Neuronal stem cell (in vitro differentiated cells): ENCODE measurements around the gene UBTF.

ENCODE experiments used
- DNase-seq: peaks from one replicate; pipeline ENCODE4 v3.0.0-alpha.2; 2013; ENCODE audit warnings: low spot score
- H2AFZ ChIP-seq: one replicate; pipeline ENCODE4 v1.6.1; 2013; ENCODE audit warnings: mild to moderate bottlenecking, low read length, inconsistent platforms
- H2AK5ac ChIP-seq: 2 replicates; pipeline ENCODE4 v1.6.1; 2013; ENCODE audit warnings: low read depth, mild to moderate bottlenecking, inconsistent platforms, low read length, moderate library complexity, mixed read lengths
- H2BK120ac ChIP-seq: 2 replicates; pipeline ENCODE4 v1.6.1; 2013; ENCODE audit warnings: low read depth, mild to moderate bottlenecking, inconsistent platforms, low read length, moderate library complexity, mixed read lengths
- H2BK12ac ChIP-seq: one replicate; pipeline ENCODE4 v1.6.1; 2013; ENCODE audit warnings: low read length, inconsistent platforms
- H2BK15ac ChIP-seq: 2 replicates; pipeline ENCODE4 v1.6.1; 2013; ENCODE audit warnings: mild to moderate bottlenecking, low read length, inconsistent platforms, mixed read lengths
- H2BK5ac ChIP-seq: one replicate; pipeline ENCODE4 v1.6.1; 2013; ENCODE audit warnings: inconsistent platforms, mild to moderate bottlenecking, low read length, moderate library complexity
- H3K14ac ChIP-seq: one replicate; pipeline ENCODE4 v1.6.1; 2013; ENCODE audit warnings: low read length, inconsistent platforms
- H3K18ac ChIP-seq: 2 replicates; pipeline ENCODE4 v1.6.1; 2013; ENCODE audit warnings: low read length, inconsistent platforms
- H3K23ac ChIP-seq: 2 replicates; pipeline ENCODE4 v1.6.1; 2013; ENCODE audit warnings: low read depth, mild to moderate bottlenecking, mixed read lengths, low read length, inconsistent platforms; ENCODE audit not compliant: poor library complexity
- H3K27ac ChIP-seq: replicated peaks from 3 replicates; pipeline ENCODE4 v1.5.1; 2013; ENCODE audit warnings: low read length, inconsistent platforms
- H3K27me3 ChIP-seq, 3 experiments: 2 replicates each; pipeline ENCODE4 v1.6.1; 2013; ENCODE audit warnings: low read length in 3 of 3, mild to moderate bottlenecking in 2 of 3, inconsistent platforms in 1 of 3, low read depth in 1 of 3, mixed read lengths in 1 of 3, moderate library complexity in 1 of 3; ENCODE audit not compliant: control insufficient read depth in 3 of 3, insufficient read depth in 3 of 3
- H3K36me3 ChIP-seq, 2 donors: replicated peaks in 1 of 2; 2 replicates each; pipeline ENCODE4 v1.6.1; 2013; ENCODE audit warnings: low read length in 2 of 2; ENCODE audit not compliant: control insufficient read depth in 2 of 2, insufficient read depth in 2 of 2
- H3K4ac ChIP-seq: 2 replicates; pipeline ENCODE4 v1.6.1; 2013; ENCODE audit warnings: inconsistent platforms, mild to moderate bottlenecking, low read length, moderate library complexity
- H3K4me1 ChIP-seq, 2 donors: 1 replicate in 1 of 2; 2 replicates in 1 of 2; pipeline ENCODE4 v1.6.1; 2013; ENCODE audit warnings: low read length in 2 of 2, low read depth in 1 of 2; ENCODE audit not compliant: control insufficient read depth in 2 of 2, insufficient read depth in 1 of 2
- H3K4me2 ChIP-seq: one replicate; pipeline ENCODE4 v1.6.1; 2013; ENCODE audit warnings: mild to moderate bottlenecking, low read length, inconsistent platforms; ENCODE audit not compliant: insufficient read depth, poor library complexity, severe bottlenecking
- H3K4me3 ChIP-seq, 2 donors: 2 replicates each; pipeline ENCODE4 v1.5.1; 2013; ENCODE audit warnings: low read length in 2 of 2, mild to moderate bottlenecking in 2 of 2, inconsistent platforms in 1 of 2, moderate library complexity in 1 of 2
- H3K79me1 ChIP-seq: one replicate; pipeline ENCODE4 v1.6.1; 2013; ENCODE audit warnings: low read depth, mild to moderate bottlenecking, inconsistent platforms, low read length, moderate library complexity
- H3K9ac ChIP-seq: one replicate; pipeline ENCODE4 v1.6.1; 2013; ENCODE audit warnings: mild to moderate bottlenecking, low read depth, low read length, inconsistent platforms; ENCODE audit not compliant: poor library complexity
- H3K9me3 ChIP-seq, 2 donors: replicated peaks in 1 of 2; 2 replicates each; pipeline versions ENCODE3 to v1.6.1; 2013; ENCODE audit warnings: low read length in 2 of 2, mild to moderate bottlenecking in 2 of 2, inconsistent platforms in 1 of 2, low read depth in 1 of 2, mixed read lengths in 1 of 2, moderate library complexity in 1 of 2; ENCODE audit not compliant: control insufficient read depth in 2 of 2, insufficient read depth in 1 of 2
- H4K8ac ChIP-seq: one replicate; pipeline ENCODE4 v1.6.1; 2013; ENCODE audit warnings: low read depth, mild to moderate bottlenecking, inconsistent platforms, low read length, moderate library complexity
- H4K91ac ChIP-seq: one replicate; pipeline ENCODE4 v1.6.1; 2013; ENCODE audit warnings: low read length, low read depth, mild to moderate bottlenecking, inconsistent platforms; ENCODE audit not compliant: poor library complexity
- WGBS, 2 donors: extraction: QIAGEN DNeasy Blood & Tissue Kit; methylation state at CpG; one replicate each; pipeline ENCODE4 v1.1.7; 2013; ENCODE audit warnings: missing lambda C conversion rate in 2 of 2, mixed read lengths in 1 of 2; ENCODE audit not compliant: insufficient read length in 2 of 2, insufficient replicate concordance in 1 of 2; ENCODE audit errors: extremely low coverage in 2 of 2; 5-methylcytosine and 5-hydroxymethylcytosine counted together

UBTF gene

GRCh38 chr17:44191369-44191768 is 28.1 kb downstream of the UBTF start:
- Histone ChIP-seq H2AFZ (no peak overlapping the region), H2AK5ac (no peak overlapping the region), H3K9ac (no peak overlapping the region), H3K27ac (peak overlapping the region; percentile 40), H3K9me3 (no peaks in the 10 kb centered on the region), H3K79me1 (peaks cover 13% of the 10 kb centered on the region), H3K27me3 (no peaks in the 10 kb centered on the region), H3K23ac (no peak overlapping the region), H2BK5ac (no peak overlapping the region), H3K14ac (no peak overlapping the region), H3K4me2 (no peak overlapping the region), H4K91ac (no peak overlapping the region), H3K4me3 (no peak overlapping the region), H2BK120ac (no peak overlapping the region), H3K36me3 (peaks cover 41 to 69% of the 10 kb centered on the region in 2 donors), H3K4me1 (peaks cover 0 to 3% of the 10 kb centered on the region in 2 donors), H4K8ac (no peak overlapping the region), H2BK15ac (no peak overlapping the region), H3K4ac (no peak overlapping the region), H3K18ac (no peak overlapping the region), H2BK12ac (no peak overlapping the region)
- no CpG with 5 or more reads among the region's 5 CpGs for WGBS, 2 donors
- DNase-seq = no peak

- no peak for DNase-seq
- Histone ChIP-seq H4K8ac (no peak overlapping the region), H3K4ac (no peak overlapping the region), H3K36me3 (peaks cover 37 to 60% of the 10 kb centered on the region in 2 donors), H2AK5ac (no peak overlapping the region), H3K27ac (no peak overlapping the region), H2BK120ac (no peak overlapping the region), H3K9ac (no peak overlapping the region), H3K9me3 (no peaks in the 10 kb centered on the region), H3K14ac (no peak overlapping the region), H3K79me1 (peaks cover 13% of the 10 kb centered on the region), H3K27me3 (no peaks in the 10 kb centered on the region), H2BK15ac (no peak overlapping the region), H3K4me1 (peaks cover 0 to 3% of the 10 kb centered on the region in 2 donors), H2BK12ac (no peak overlapping the region), H3K18ac (no peak overlapping the region), H3K23ac (no peak overlapping the region), H4K91ac (no peak overlapping the region), H3K4me3 (no peak overlapping the region), H2AFZ (no peak overlapping the region), H3K4me2 (no peak overlapping the region), H2BK5ac (no peak overlapping the region)
- no CpG with 5 or more reads among the region's 10 CpGs for WGBS, 2 donors
These were observed 29.0 kb downstream of the UBTF start for GRCh38 chr17:44190481-44190880.

- Histone ChIP-seq H2BK12ac (no peak overlapping the region), H3K9ac (peak overlapping the region; percentile 55), H3K79me1 (peaks cover 13% of the 10 kb centered on the region), H3K4me3 (peak overlapping the region in 1 of 2 donors; percentile 39), H3K4me1 (peaks cover 0 to 7% of the 10 kb centered on the region in 2 donors), H4K91ac (no peak overlapping the region), H3K27ac (no peak overlapping the region), H3K14ac (no peak overlapping the region), H3K4me2 (no peak overlapping the region), H4K8ac (no peak overlapping the region), H2AK5ac (no peak overlapping the region), H2BK5ac (no peak overlapping the region), H2BK15ac (no peak overlapping the region), H3K18ac (no peak overlapping the region), H3K27me3 (no peaks in the 10 kb centered on the region), H3K36me3 (peaks cover 21 to 59% of the 10 kb centered on the region in 2 donors), H3K23ac (no peak overlapping the region), H3K9me3 (no peaks in the 10 kb centered on the region), H2AFZ (no peak overlapping the region), H3K4ac (no peak overlapping the region), H2BK120ac (no peak overlapping the region)
- WGBS, 2 donors = no CpG with 5 or more reads among the region's 12 CpGs
- no peak for DNase-seq
These were observed 30.7 kb downstream of the UBTF start for GRCh38 chr17:44188576-44189403.

- H2BK120ac ChIP-seq = no peak overlapping the region
- H2BK12ac ChIP-seq = no peak overlapping the region
- H3K4ac ChIP-seq = no peak overlapping the region
- peaks cover 15% of the 10 kb centered on the region for H3K79me1 ChIP-seq
- WGBS, 2 donors = no CpG with 5 or more reads among the region's 32 CpGs
- peak overlapping the region; percentile 95 for H3K14ac ChIP-seq
- peak overlapping the region; percentile 89 for H3K23ac ChIP-seq
- peak overlapping the region; percentile 50 for H2AK5ac ChIP-seq
- H3K9ac ChIP-seq = peak overlapping the region; percentile 96
- no peak for DNase-seq
- H4K91ac ChIP-seq = no peak overlapping the region
- H2BK15ac ChIP-seq = no peak overlapping the region
- H3K27me3 ChIP-seq = no peaks in the 10 kb centered on the region
- peak overlapping the region; percentile 83 for H3K27ac ChIP-seq
- peak overlapping the region; percentile 94 for H2AFZ ChIP-seq
- peaks cover 0 to 7% of the 10 kb centered on the region in 2 donors for H3K4me1 ChIP-seq
- H3K18ac ChIP-seq = peak overlapping the region; percentile 99
- H4K8ac ChIP-seq = peak overlapping the region; percentile 31
- peak overlapping the region; percentile 95 for H3K4me2 ChIP-seq
- H3K36me3 ChIP-seq = peaks cover 16 to 58% of the 10 kb centered on the region in 2 donors
- peak overlapping the region; percentile 33 for H2BK5ac ChIP-seq
- no peaks in the 10 kb centered on the region for H3K9me3 ChIP-seq
- H3K4me3 ChIP-seq = peak overlapping the region; percentile 96 to 99
These were observed 32.2 kb downstream of the UBTF start for GRCh38 chr17:44187131-44187899.
